Measurements from ENCODE around the gene RITA1. TPM values are rescaled to one million over a fixed set of nuclear protein-coding genes. Genes with fewer than 3 reads are reported as not detected.

Gene RITA1
- total and polyA plus RNA-seq, 2 of the 4 experiments (the other 2 are of a cell fraction), result 14.2 to 14.7 TPM

DNA sequence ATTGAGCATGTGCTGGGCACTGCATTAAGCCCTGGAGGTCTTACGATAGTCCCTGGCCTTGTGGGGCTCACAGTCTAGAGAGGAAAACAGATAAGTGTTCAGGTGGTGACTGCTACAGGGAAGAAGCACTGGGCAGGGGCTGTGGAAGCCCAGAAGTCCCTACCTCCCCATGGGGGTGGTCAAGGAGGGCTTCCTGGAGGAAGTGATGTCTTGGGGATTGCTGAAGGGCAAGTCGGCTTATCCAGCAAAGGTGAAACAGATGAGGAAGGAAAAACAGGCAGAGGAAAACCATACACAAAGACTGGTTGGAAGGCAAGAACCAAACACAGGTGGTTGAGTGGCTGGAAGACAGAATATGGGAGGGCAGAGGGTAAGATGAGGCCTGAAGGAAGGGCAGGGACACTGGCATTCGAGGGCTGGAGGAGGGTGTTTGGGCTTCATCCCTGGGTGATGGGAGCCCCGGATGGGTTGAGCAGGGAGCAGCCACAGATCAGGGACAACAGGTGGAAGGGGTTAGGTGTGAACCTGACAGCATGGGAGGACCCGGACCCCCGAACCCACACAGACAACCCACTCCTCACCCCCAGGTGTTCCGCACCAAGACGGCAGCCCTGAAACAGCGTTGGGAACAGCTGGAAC lies 33.2 kb upstream of the RITA1 start:
- H2BK15ac ChIP-seq (ENCODE audit: low read depth, low read length), result no peak overlapping the region
- H3K23ac ChIP-seq (ENCODE audit: low read depth, low read length), result no peak overlapping the region
- no peak overlapping the region for H3K18ac ChIP-seq (ENCODE audit: low read depth, low read length)
- H3K9me1 ChIP-seq (ENCODE audit: insufficient read depth, low read length), result no peaks in the 10 kb centered on the region
- intact Hi-C loops (cut with micrococcal nuclease) (loop anchor here (5.0 kb wide), 1 partner anchor 160 kb away; no protein-coding TSS in a partner anchor), in situ Hi-C loops (cut with MboI; ENCODE audit: low sequenced_read_pairs) (no loop called here), dilution Hi-C loops (cut with HindIII; ENCODE audit: low sequenced_read_pairs, unreplicated experiment) (no loop called here)
- H3K4me2 ChIP-seq (ENCODE audit: low read depth, low read length), result no peak overlapping the region; the same call in 1 of the 2 replicates
- H3K4me3 ChIP-seq (ENCODE audit: insufficient read depth, low read depth, low read length), result no peak overlapping the region
- H3K36me3 ChIP-seq (ENCODE audit: control insufficient read depth, insufficient read depth, low read length), result no peaks in the 10 kb centered on the region
- ATAC-seq (ENCODE audit: low read depth), result no peak
- peak overlapping the region; percentile 91 for H2AFZ ChIP-seq (replicated peaks; ENCODE audit: low read length, poor library complexity)
- H2BK120ac ChIP-seq (ENCODE audit: low read depth, low read length), result no peak overlapping the region
- no peak overlapping the region for H4K5ac ChIP-seq (ENCODE audit: low read depth, low read length)
- WGBS, 2 experiments (ENCODE audit: extremely low coverage in 2 of 2, insufficient read length in 1 of 2), result 67% methylated on average over 1 of the region's 9 CpGs; no CpG with 5 or more reads in 1 of the 2 experiments
- H4K8ac ChIP-seq (ENCODE audit: low read depth in 2 of 2, low read length in 2 of 2), result no peak overlapping the region
- BruUV-seq (replicated peaks), result no TSS peak
- H3K4me1 ChIP-seq (ENCODE audit: control insufficient read depth, insufficient read depth, low read length), result peaks cover 2% of the 10 kb centered on the region; the same call in 1 of the 2 replicates
- ChIA-PET CTCF (interaction anchor here (1.1 to 1.5 kb wide), 3 partner anchors 13 to 103 kb away, joined by 3 to 8 read pairs (median 4); no protein-coding TSS in a partner anchor), POLR2A (ENCODE audit: unreplicated experiment) (no interaction called here)
- H3K14ac ChIP-seq (replicated peaks; ENCODE audit: low read depth, low read length), result no peak overlapping the region
- no peak overlapping the region for H2BK5ac ChIP-seq (ENCODE audit: low read depth, low read length, poor library complexity, severe bottlenecking)
- H2BK20ac ChIP-seq (ENCODE audit: low read depth, low read length), result no peak overlapping the region
- H3K56ac ChIP-seq (ENCODE audit: extremely low read depth, insufficient read depth, low read length), result no peak overlapping the region
- H3K9me3 ChIP-seq (ENCODE audit: control insufficient read depth, insufficient read depth, low read length), result no peaks in the 10 kb centered on the region
- H4K91ac ChIP-seq (ENCODE audit: insufficient read depth, low read depth, low read length), result no peak overlapping the region
- no peak overlapping the region for H3K9ac ChIP-seq (ENCODE audit: low read depth, low read length)
- peaks cover 46% of the 10 kb centered on the region for H3K27me3 ChIP-seq (ENCODE audit: control insufficient read depth, insufficient read depth, low read length)
- no peak overlapping the region for H3K27ac ChIP-seq (ENCODE audit: insufficient read depth, low read length)
- TF ChIP-seq CEBPB (IDR thresholded peaks at IDR 0.05; ENCODE audit: low read depth, low read length) (no peak), BHLHE40 (IDR thresholded peaks at IDR 0.05; ENCODE audit: low read depth, low read length) (no peak), NFE2L2 (IDR thresholded peaks at IDR 0.05; ENCODE audit: low read depth, low read length) (no peak)
- no peaks in the 10 kb centered on the region for H4K20me1 ChIP-seq (ENCODE audit: insufficient read depth, low read length)
- H2AK9ac ChIP-seq (replicated peaks; ENCODE audit: low read depth, low read length, poor library complexity), result no peak overlapping the region
- no peak overlapping the region for H3K4ac ChIP-seq (ENCODE audit: low read depth, low read length)
- H2AK5ac ChIP-seq (ENCODE audit: low read depth, low read length), result no peak overlapping the region
- no peaks in the 10 kb centered on the region for H3K79me1 ChIP-seq (ENCODE audit: low read depth in 1 of 2, low read length in 2 of 2)
- DNase-seq, result no peak

Data from IMR-90 (cell line).